Cardiac fibroblast (primary cell): ENCODE data around the gene OR2M7.

Experiments
- DNase-seq, 2 donors: peaks; one replicate each; pipeline versions ENCODE4 v3.0.0 to v3.0.0-alpha.2; 2010; ENCODE audit warnings: low read depth in 2 of 2
- H3K4me3 ChIP-seq, 2 donors: replicated peaks in 1 of 2; 1 replicate in 1 of 2; 2 replicates in 1 of 2; pipeline ENCODE4 v1.5.1; 2011; ENCODE audit warnings: low read depth in 2 of 2, low read length in 2 of 2, mild to moderate bottlenecking in 2 of 2, moderate library complexity in 1 of 2
- TF ChIP-seq, protein P1 (sequence below): IDR thresholded peaks from one replicate; pipeline ENCODE4 v1.5.1; 2011; ENCODE audit warnings: low read depth, mild to moderate bottlenecking, low read length, inconsistent platforms

OR2M7 gene, protein sequence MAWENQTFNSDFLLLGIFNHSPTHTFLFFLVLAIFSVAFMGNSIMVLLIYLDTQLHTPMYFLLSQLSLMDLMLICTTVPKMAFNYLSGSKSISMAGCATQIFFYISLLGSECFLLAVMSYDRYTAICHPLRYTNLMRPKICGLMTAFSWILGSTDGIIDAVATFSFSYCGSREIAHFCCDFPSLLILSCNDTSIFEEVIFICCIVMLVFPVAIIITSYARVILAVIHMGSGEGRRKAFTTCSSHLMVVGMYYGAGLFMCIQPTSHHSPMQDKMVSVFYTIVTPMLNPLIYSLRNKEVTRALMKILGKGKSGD

DNA sequence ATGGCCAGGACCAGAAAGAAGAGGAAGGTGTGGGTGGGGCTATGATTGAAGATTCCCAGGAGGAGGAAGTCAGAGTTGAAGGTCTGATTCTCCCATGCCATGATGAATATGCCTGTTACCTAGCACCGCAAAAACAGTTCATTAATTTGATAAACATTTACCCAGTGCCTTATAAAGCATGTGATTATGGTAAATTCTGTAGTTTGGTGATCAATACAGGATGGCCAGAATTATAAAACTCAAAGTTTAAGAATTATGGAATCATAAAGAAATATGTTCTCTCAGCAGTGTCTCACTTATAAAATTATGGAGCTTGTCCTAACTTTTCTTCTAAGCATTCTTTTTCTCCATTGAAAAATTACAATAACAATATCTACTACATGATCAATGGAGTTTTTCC is at the start of gene OR2M7:
TSS of gene OR2M7 (minus strand) at position 101 of the 400 bp plus-strand sequence. CDS start at position 101, 0 bp downstream.
- H3K4me3 ChIP-seq = no peak within 1 kb of the TSS
- DNase-seq = no peak
- TF ChIP-seq, protein P1, sequence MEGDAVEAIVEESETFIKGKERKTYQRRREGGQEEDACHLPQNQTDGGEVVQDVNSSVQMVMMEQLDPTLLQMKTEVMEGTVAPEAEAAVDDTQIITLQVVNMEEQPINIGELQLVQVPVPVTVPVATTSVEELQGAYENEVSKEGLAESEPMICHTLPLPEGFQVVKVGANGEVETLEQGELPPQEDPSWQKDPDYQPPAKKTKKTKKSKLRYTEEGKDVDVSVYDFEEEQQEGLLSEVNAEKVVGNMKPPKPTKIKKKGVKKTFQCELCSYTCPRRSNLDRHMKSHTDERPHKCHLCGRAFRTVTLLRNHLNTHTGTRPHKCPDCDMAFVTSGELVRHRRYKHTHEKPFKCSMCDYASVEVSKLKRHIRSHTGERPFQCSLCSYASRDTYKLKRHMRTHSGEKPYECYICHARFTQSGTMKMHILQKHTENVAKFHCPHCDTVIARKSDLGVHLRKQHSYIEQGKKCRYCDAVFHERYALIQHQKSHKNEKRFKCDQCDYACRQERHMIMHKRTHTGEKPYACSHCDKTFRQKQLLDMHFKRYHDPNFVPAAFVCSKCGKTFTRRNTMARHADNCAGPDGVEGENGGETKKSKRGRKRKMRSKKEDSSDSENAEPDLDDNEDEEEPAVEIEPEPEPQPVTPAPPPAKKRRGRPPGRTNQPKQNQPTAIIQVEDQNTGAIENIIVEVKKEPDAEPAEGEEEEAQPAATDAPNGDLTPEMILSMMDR = no peak

DNA sequence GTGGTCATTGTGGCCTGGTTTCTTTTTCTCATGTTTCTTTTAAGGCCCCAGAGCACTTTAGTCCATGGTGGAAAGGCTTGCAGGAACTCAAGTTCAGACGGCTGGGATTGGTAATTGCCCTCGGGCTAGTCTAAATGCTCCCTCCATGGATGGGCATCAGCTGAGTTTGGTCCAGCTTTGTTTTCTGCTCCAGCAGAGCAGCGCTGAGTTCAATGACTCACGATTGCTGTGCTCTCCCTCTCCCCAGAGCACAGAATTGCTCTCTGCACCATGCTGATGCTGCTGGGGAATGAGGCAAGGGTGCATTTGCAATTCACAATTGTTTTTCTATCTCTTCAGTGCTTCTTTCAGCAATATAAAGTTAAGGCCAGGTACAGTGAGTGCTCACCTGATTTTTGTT is 49.4 kb upstream of the OR2M7 start:
- TF ChIP-seq, protein P1 = no peak
- no peak overlapping the region for H3K4me3 ChIP-seq
- no peak for DNase-seq

DNA sequence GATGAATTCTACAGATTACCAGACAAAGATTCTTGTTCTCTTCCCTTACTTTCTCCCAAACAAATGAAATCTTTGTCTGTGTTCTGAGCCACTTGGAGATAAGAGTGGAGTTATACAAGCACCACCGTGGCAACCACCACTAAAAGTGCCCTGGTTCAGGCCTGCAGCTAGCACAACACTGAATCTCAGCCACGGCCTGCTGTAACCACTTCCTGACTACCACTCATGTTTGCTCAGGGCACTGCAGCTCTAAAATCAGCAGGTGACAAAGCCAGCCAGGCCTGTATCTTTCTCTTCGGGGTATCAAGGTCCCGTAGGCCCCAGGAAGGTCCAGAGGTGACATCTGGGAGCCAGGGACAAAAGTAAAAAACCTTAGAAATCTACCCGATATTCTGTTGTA is 48.0 kb upstream of the OR2M7 start:
- TF ChIP-seq, protein P1 = no peak
- no peak overlapping the region for H3K4me3 ChIP-seq
- DNase-seq = no peak

DNA sequence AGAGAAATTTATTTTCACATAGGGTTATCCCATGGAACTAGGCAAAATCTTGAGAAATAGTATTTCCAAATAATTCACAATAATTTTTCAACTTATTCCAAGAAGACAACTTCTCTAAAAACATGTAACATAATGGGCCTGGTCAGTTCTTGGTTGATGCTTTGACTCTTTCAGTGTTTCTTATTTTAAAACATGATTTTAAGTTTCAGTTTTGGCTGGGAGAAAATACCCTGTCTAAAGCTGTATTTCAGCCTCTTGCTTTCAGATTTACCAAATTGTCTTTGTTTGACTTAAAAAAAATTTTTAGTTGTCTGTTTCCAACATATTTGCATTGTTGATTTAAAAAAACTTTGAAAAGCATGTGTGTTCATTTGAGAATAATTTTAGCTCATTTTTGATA is 42.2 kb upstream of the OR2M7 start:
- no peak for DNase-seq
- H3K4me3 ChIP-seq = no peak overlapping the region
- TF ChIP-seq, protein P1 = no peak

DNA sequence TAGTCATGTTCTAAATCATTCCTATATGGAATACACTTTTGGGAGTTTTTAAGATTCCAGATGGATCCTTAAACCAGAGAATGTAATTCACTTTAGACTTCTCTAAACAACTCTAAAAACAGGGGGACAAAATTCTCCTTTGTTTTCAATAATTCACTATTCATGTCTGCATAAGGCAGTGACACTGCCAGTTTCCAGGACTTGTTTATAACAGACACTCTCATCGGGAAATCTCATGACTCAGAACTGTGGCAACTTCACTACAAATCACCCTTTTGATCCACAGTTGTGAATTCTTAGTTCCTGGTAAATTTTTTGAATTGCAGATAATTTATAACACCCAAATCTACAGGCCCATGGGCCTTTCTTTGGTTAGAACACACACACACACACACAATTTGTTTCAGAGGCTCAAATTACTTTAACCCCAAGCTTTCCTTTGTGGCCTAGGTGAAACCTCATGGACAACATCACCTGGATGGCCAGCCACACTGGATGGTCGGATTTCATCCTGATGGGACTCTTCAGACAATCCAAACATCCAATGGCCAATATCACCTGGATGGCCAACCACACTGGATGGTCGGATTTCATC is 36.9 kb upstream of the OR2M7 start, which contains the start of gene OR2T4:
TSS of gene OR2T4 (plus strand) at position 545 of the 595 bp plus-strand sequence. CDS start at position 545, 0 bp downstream.
- no peak for DNase-seq
- no peak within 1 kb of the TSS for H3K4me3 ChIP-seq
- TF ChIP-seq, protein P1 = no peak

DNA sequence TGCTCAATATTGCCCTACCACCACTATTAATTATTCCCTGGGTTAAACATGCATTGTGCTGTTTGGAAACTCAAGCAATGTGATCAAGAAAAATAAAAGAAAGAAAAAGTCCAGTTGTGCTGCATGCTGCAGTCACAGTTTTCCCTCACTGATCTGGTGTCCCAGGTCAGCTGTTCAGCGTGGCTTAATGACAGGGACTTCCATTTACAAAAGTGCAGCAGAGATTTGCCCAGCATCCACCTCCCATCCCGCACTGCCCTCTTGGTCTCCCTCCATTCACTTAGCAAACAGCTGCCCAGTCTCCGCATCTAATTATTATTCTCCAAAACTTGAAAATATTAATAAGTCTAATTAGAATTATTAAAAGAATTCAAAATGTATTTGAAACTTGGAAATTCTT is 35.0 kb upstream of the OR2M7 start:
- no peak for DNase-seq
- TF ChIP-seq, protein P1 = no peak
- no peak overlapping the region for H3K4me3 ChIP-seq

DNA sequence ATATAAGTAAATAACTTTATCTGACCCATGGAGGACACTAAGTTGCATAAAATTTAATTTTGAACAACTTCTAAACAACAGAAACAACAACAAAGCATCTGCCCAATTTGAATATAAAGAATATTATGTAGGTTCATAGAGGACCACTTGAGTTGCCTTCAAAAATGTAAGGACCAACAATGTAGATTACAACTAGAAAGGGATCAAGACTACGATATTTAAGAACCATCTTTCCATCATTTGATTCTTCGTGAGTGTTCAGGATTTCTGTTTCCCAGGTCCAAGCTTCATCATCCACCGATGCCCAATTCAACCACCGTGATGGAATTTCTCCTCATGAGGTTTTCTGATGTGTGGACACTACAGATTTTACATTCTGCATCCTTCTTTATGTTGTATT is 24.1 kb upstream of the OR2M7 start, which contains the start of gene OR14C36:
TSS of gene OR14C36 (plus strand) at position 301 of the 400 bp plus-strand sequence. CDS start at position 301, 0 bp downstream.
- TF ChIP-seq, protein P1 = no peak
- H3K4me3 ChIP-seq = no peak within 1 kb of the TSS
- DNase-seq = no peak
